ENCODE measurements around the gene TEAD2. TPM values are rescaled to one million over a fixed set of nuclear protein-coding genes. Genes with fewer than 3 reads are reported as not detected.

TEAD2 gene
- total RNA-seq, 1 donor from 2014 or later: 63.8 TPM

DNA sequence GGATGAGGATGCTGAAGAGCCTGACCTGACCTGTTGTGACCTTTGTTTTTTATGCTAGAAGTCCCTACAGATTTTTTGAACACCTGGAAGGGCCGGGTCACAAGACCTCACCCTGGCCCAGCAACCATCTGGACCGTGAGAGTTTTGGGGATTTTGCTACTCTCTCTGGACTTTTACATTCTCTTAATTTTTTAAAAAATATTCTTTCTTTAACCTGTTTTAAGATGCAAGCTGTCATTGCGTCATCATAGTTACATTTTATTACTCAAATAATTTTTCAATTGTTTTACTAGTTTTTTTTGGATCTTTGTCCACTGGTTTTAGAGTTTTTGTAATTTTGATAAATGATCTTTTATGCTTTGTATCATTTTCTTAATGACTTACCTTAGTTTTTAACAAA, 9.0 kb upstream of the TEAD2 start:
- TF ChIP-seq, protein P1, sequence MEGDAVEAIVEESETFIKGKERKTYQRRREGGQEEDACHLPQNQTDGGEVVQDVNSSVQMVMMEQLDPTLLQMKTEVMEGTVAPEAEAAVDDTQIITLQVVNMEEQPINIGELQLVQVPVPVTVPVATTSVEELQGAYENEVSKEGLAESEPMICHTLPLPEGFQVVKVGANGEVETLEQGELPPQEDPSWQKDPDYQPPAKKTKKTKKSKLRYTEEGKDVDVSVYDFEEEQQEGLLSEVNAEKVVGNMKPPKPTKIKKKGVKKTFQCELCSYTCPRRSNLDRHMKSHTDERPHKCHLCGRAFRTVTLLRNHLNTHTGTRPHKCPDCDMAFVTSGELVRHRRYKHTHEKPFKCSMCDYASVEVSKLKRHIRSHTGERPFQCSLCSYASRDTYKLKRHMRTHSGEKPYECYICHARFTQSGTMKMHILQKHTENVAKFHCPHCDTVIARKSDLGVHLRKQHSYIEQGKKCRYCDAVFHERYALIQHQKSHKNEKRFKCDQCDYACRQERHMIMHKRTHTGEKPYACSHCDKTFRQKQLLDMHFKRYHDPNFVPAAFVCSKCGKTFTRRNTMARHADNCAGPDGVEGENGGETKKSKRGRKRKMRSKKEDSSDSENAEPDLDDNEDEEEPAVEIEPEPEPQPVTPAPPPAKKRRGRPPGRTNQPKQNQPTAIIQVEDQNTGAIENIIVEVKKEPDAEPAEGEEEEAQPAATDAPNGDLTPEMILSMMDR (IDR thresholded peaks at IDR 0.05): no peak
- Mint-ChIP-seq H3K27ac (ENCODE audit: unreplicated experiment) (no peak overlapping the region), H3K4me1 (ENCODE audit: low read depth) (no peaks in the 10 kb centered on the region), H3K27me3 (ENCODE audit: low read depth) (peaks cover 1% of the 10 kb centered on the region), H3K4me3 (ENCODE audit: unreplicated experiment) (no peak overlapping the region), H3K9me3 (ENCODE audit: low read depth) (peaks cover 15% of the 10 kb centered on the region), H3K36me3 (ENCODE audit: low read depth) (peaks cover 7% of the 10 kb centered on the region)
- DNase-seq (ENCODE audit: low spot score): no peak

DNA sequence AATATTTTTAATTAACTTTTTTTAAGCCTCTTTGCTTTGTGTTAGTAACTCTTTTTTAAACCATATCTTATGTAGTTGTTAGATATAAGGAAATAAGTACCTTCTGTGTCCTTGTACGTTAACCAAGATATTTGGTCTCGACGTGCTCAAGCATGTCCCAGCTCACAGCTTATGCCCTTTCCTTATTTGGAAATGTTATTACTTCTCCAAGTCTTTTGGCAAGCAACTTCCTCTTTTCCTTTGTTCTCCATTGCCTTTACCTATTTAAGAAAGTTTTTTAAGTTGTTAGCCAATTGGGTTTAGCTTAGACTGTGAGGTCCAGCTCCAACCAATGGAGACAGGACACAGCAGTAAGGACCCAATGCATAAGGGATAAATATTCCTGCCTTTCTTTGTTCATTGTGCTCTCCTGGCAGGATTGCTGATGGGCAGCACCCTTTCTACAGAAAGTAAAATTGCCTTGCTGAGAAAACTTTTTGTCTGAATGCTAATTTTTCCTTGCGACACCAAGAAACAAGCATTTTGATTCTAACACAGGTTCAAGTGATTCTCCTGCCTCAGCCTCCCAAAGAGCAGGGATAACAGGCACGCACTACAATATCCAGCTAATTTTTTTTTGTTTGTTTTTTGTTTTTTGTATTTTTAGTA, 6.6 kb upstream of the TEAD2 start:
- no peak for DNase-seq (ENCODE audit: low spot score)
- H3K4me1 Mint-ChIP-seq (ENCODE audit: low read depth): no peaks in the 10 kb centered on the region

DNA sequence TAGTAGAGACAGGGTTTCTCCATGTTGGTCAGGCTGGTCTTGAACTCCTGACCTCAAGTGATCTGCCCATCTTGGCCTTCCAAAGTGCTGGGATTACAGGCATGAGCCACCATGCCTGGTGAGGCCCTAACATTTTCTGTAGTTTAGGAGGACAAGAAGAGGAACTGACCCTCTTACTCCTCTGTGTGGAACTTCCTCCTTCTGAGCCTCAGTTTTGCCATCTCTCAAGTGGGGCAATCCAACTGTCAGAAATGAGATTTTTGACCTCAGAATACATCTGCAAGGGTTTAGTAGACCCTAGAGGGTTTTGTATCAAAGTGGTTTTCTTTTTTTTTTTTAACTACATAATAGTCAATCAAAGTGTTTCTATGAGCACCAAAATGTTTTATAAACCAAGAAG, 3.9 kb upstream of the TEAD2 start:
- Mint-ChIP-seq H3K27ac (ENCODE audit: unreplicated experiment) (no peak overlapping the region), H3K4me3 (ENCODE audit: unreplicated experiment) (no peak overlapping the region), H3K27me3 (ENCODE audit: low read depth) (no peaks in the 10 kb centered on the region), H3K4me1 (ENCODE audit: low read depth) (peaks cover 1% of the 10 kb centered on the region), H3K36me3 (ENCODE audit: low read depth) (peaks cover 7% of the 10 kb centered on the region), H3K9me3 (ENCODE audit: low read depth) (peaks cover 15% of the 10 kb centered on the region)
- DNase-seq (ENCODE audit: low spot score): no peak
- TF ChIP-seq, protein P1 (IDR thresholded peaks at IDR 0.05): no peak

More for the DNA sequence above, 6.6 kb upstream of the TEAD2 start:
- peaks cover 7% of the 10 kb centered on the region for H3K36me3 Mint-ChIP-seq (ENCODE audit: low read depth)
- TF ChIP-seq, protein P1 (IDR thresholded peaks at IDR 0.05): no peak
- no peak overlapping the region for H3K27ac Mint-ChIP-seq (ENCODE audit: unreplicated experiment)
- H3K4me3 Mint-ChIP-seq (ENCODE audit: unreplicated experiment): no peak overlapping the region
- peaks cover 15% of the 10 kb centered on the region for H3K9me3 Mint-ChIP-seq (ENCODE audit: low read depth)
- no peaks in the 10 kb centered on the region for H3K27me3 Mint-ChIP-seq (ENCODE audit: low read depth)

DNA sequence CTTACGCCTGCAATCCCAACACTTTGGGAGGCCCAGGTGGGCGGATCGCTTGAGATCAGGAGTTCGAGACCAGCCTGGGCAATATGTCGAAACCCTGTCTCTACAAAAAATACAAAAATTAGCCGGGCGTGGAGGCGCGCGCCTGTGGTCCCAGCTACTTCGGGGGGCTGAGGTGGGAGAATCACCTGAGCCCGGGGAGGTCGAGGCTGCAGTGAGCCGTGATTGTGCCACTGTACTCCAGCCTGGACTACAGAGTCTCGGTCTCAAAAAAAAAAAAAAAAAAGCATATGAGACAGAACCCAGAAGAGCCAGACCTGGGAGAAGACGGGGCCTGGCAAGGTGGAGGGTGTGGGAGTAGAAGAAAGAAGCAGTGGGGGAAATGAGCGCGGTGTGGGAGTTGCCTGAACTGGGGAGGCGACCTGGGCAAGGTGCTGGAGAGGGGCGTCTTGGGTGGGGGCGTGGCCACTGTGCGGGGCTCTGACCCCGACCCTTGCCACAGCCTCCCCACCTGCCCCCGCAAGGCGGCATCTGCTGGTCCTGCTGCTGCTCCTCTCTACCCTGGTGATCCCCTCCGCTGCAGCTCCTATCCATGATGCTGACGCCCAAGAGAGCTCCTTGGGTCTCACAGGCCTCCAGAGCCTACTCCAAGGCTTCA, 2.0 kb upstream of the TEAD2 start:
- TF ChIP-seq, protein P1 (IDR thresholded peaks at IDR 0.05): no peak
- Mint-ChIP-seq H3K9me3 (ENCODE audit: low read depth) (peaks cover 2% of the 10 kb centered on the region), H3K36me3 (ENCODE audit: low read depth) (peaks cover 3% of the 10 kb centered on the region), H3K27ac (ENCODE audit: unreplicated experiment) (no peak overlapping the region), H3K4me1 (ENCODE audit: low read depth) (peaks cover 12% of the 10 kb centered on the region), H3K27me3 (ENCODE audit: low read depth) (no peaks in the 10 kb centered on the region), H3K4me3 (ENCODE audit: unreplicated experiment) (no peak overlapping the region)
- DNase-seq (ENCODE audit: low spot score): no peak

DNA sequence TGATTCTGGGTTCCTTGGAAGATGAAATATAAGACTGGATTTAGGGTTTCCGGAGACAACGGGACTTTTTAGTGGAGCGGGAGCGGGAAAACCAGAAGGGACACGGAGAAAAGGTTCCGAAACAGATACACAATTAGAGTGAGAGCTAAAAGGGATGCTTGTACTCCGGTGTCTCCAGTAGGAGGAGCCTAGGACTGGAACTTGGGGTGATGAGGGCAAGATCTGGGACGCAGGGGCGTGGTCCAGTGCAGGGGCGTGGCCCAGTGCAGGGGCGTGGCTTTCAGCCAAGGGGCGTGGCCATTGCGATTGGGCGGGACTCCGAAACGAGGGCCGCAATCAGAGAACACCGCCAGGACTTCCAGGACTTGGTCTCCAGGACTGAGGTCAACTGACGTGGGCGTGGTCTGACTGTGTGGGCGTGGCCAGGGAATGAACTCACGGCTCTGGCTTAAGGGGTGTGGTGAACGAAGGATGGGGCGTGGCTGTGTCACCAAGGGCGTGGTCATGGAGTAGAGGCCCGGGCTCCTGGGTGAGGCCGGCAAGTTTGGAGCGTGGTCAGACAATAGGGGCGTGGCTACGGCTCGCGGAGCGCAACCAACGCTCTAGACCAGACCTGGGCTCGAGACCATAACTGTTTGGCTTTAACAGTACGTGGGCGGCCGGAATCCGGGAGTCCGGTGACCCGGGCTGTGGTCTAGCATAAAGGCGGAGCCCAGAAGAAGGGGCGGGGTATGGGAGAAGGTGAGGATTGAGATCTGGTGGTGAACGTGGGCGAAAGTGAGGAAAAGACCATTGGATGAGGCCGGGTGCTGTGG, 1.3 kb upstream of the TEAD2 start, which contains the start of gene DKKL1:
Gene DKKL1 (plus strand): TSS at position 610 of the 815 bp plus-strand sequence. CDS start 122 bp downstream, at position 732.
- Mint-ChIP-seq H3K4me3 (ENCODE audit: unreplicated experiment) (no peak within 1 kb of the TSS), H3K4me1 (ENCODE audit: low read depth) (peaks cover 12% of the 10 kb centered on the region), H3K36me3 (ENCODE audit: low read depth) (no peaks in the 10 kb centered on the region), H3K27ac (ENCODE audit: unreplicated experiment) (no peak within 1 kb of the TSS), H3K27me3 (ENCODE audit: low read depth) (no peaks in the 10 kb centered on the region), H3K9me3 (ENCODE audit: low read depth) (no peaks in the 10 kb centered on the region)
- TF ChIP-seq, protein P1 (IDR thresholded peaks at IDR 0.05): peak; percentile 58
- peak; percentile 99 for DNase-seq (ENCODE audit: low spot score)
